NCI-H2196 (cell line): Measurements from ENCODE around the gene IL17B.

Experiments
- DNase-seq: peaks from one replicate; lab custom pipeline; 2025; ENCODE audit not compliant: unreplicated experiment; lab: John Stamatoyannopoulos, UW

Gene IL17B, protein sequence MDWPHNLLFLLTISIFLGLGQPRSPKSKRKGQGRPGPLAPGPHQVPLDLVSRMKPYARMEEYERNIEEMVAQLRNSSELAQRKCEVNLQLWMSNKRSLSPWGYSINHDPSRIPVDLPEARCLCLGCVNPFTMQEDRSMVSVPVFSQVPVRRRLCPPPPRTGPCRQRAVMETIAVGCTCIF

DNA sequence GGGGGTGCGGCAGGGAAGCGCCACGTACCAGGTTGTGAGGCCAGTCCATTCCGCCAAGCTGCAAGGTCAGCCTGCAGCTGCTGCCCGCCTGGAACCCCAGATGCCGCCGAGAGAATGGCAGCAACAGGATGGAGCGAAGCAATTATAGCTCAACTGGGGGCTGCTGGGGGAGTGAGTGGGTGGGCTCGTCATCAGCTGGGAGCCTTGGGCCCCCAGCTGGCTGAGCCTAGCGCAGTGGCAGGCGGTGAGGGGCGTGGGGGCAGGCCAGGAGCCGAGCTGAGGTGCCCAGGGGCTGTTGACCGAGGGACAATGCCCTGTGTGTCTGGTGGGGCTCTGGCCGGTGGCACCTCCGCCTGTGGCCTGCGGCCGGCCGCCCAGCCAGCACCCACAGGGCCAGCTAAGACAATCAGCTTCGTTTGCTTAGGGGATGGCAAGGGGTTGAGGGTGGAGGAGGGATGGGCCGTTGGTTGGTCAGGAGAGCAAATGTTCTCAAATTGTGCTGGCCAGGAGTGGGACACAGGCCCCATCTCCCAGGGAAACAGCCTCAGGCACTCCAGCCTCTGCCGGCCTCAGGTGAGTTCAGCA is at the start of gene IL17B:
IL17B (minus strand) TSS at position 116 of the 585 bp plus-strand sequence; CDS start at position 49, 67 bp downstream.
- no peak for DNase-seq

DNA sequence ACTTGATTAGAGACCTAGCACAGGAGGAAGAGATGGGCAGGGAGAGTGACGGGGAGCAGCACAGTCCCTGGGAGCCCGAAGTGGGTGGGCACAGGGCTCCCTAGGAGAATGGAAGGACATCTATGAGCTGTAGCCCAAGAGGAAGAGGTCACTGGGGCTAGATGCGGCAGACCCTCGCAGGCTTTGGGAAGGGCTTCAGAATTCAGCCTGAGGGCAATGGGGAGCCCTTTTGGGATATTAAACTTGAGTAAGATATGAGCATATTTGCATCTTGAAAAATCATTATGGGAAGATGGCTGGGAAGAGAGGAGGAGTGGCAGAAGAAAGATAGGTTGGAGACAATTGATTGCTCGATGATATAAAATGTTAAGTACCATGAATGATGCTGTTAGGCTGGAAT is 48.9 kb upstream of the IL17B start:
- DNase-seq, result no peak

DNA sequence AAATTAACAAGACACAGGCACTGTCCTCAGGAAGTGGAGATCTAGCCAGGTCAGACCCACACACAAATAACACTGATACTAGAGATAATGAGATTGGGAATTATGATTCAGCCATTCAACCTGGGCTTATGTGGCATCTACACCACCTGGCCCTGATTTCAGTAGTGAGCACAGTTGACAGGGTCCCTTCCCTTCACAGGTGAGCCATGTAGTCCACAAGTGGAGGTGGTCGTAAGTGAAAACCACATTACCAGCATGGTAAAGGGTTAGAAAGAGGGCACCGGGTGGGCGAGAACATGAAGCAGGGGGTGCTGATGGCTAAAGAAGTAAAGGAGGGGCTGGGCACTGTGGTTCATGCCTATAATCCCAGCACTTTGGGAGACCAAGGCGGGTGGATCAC is 48.3 kb upstream of the IL17B start:
- DNase-seq, result no peak

DNA sequence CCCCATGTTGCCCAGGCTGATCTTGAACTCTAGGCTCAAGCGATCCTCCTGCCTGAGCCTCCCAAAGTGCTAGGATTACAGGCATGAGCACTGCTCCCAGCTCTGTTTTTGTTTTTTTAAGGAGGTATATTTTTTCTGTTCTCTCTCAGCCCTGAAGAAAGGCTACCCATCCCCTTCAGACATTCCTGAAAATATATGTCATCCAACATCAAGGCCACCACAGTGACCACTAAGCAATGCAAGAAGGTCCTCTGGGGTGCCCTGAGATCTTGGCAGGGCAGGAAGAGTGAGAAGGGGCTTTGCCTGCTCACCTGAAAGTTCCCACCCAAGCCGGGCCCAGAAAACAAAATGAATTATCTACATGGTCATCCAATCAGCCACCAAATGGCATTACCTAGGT is 47.8 kb upstream of the IL17B start:
- DNase-seq, result no peak

DNA sequence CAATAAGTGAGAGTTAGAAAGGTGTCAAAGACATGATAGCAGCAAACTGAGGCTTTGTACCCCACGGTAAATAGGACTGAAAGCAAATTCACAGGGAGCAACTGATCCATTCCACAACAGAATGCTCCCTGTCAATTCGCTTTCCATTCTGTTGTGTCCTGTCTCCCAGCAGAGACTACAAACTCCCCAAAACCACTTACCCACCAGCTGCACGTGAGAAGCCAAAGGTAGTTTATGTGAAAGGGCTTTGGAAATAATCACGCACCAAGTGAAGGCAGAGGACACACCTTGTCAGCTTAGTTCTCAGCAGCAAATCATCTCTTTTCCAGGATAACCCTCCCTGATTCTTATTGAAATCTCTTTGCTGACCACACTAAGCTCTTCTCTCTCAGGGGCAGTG is 46.6 kb upstream of the IL17B start:
- no peak for DNase-seq

DNA sequence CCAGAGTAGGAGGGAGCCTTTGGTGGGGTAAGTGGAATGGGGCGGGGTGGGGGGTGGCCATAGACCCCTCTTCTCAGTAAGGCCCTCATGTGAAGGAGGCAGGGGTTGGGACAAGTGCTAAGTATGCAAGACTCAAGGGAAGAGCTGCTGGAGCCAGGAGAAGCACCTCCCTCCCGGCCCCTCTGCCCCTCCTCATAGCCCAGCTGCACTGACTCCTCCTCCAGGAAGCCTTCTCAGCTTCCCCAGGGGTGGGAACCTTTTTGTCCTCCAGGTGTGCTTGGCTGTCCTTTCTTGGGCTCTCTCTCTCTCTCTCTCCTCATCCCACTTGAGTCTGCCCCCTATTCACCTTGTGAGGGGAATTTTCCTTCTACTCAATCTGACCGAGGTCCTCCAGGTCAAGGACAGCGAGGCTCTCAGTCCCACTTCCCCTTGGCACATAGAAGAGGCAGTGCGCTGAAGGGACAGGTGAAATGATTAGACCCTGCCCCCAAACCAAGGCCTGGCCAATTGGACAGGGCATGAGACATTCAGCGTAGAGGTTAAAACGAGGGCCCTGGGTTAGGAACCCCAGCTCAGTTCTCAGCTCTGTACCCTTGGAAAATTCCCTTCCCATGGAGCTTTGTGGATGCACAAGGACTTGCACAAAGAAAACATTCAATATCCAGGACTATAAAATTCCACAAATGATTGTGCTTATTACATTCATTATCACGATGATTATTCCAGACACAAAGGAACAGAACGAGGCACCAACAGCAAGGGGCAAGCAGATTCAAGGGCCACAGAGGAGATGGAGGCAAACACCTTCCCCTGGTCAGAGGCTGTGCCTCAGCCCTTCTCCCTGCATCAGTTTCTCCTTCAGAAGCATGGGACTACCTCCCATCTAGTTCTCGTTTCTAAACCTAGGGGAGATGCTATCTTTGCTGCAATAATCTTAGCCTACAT is 45.6 kb upstream of the IL17B start:
- no peak for DNase-seq

DNA sequence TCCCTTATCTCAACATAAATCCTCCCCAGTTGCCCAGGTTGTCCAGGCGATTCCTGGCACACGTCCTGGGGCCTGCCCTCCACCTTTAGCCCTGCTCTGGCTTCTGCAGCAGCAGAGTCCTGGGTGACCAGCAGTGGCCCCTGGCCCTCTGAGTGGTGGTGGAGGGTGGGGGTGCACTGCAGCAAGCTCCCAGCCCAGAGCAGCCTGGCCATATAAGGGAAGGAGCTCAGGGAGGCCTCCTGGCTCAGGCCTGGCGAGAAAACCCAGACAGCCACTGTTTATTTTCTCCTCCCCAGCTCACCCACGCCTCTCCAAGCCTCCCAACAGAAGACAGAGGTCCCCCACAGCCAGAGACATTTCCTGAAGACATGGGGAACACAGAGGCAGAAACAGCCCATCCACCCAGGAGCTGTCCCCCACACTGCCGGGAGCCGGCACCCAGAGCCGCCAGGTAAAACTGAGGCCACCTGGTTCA is 44.7 kb upstream of the IL17B start:
- no peak for DNase-seq

DNA sequence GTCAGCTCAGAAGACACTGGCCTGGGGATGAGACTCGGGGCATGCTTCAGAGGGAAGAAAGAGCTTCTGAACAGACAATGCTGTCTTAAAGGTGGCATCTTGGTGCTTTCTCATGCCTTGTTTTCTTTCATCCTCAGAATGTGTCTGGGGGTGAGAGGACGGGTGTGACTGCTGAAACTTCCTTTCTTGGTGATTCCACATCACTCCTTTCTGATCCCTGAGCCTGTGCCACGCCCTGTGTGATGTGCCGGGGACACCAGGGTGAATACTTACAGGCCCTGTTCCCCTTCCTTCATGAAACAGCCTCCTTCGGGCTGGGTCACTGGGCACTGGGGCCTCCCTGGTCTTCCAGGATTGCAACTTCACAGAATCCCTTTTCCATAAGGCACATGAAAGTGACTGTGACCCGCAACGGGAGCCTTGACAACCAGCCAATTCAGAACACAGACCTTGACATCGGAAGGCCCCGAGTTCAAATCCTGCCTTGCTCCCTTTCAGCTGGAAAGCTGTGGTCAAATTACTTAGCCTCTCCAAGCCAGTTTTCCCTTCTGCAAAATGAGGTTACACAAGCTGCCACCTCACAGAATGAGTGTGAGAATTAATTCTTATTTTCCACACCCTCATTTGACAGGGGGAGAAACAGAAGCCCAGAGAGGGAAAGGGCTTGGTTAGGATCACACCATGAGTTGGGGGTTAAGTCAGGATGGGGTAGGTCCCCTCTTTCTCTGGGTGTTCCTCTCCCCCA is 44.1 kb upstream of the IL17B start:
- DNase-seq, result no peak

DNA sequence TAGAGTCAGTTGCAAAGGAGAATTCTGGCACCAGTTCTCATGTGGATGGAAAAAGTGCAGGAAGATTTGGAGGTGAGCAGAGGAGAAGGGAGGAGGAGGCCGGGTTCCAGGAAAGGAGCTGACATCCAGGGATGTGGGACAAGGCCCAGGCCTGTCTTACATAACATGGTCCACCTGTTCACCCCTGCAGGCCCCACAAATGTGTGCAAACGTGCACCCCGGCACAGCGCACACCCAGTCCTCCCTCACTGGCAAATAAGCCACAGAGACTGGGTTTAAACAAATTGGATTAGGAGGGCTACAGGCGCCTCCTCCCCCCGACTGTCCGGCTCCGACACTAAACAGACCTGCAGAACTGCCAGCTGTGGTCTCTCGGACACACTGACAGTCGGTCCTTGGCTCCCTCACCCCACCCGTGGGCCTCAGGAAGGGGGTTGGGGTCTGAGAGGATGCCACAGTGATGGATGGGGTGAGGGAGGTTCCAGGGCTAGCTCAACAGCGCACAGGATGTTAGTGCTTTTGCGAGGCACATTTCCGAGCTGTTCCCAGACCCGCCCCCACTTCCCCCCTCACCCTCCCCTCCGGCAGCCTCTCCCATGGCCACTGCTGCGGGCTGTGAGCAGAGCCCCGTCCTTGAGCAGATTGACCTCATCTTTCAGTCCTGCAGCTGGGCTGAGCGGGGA is 43.4 kb upstream of the IL17B start:
- DNase-seq, result no peak

DNA sequence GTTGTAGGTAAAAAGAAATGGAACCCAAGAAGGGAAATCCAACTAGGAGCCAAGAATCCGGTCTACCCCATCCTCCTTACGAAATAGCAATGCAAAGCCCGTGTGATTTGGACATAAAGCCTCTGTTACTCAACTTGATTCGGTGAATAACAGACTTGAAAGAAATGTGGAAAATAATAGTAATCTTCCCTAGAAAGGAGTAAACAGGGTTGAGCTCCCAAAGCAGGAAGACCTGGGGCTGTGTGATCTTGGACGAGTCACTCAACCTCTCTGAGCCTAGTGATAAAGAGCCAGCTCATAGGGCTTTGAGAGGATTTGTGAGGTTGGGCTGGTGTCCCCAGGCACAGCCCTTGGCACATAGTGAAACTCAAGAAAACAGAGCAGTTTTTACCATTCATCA is 42.7 kb upstream of the IL17B start:
- DNase-seq, result no peak

DNA sequence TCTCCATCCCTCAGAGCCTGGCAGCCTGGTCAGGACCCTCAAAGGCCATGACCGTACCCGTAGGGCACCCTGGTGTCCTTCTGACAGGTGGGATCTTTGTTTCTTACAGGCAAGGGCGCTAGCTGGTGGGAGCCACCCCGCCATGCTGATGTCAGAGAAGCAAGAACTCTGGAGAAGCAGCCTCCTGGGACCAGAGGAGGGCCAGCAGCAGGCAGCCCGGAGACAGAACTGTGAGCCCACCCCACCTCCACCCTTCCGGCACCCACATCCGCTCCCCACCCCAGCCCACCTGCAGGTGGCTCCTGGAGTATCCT is 42.2 kb upstream of the IL17B start:
- DNase-seq, result no peak

DNA sequence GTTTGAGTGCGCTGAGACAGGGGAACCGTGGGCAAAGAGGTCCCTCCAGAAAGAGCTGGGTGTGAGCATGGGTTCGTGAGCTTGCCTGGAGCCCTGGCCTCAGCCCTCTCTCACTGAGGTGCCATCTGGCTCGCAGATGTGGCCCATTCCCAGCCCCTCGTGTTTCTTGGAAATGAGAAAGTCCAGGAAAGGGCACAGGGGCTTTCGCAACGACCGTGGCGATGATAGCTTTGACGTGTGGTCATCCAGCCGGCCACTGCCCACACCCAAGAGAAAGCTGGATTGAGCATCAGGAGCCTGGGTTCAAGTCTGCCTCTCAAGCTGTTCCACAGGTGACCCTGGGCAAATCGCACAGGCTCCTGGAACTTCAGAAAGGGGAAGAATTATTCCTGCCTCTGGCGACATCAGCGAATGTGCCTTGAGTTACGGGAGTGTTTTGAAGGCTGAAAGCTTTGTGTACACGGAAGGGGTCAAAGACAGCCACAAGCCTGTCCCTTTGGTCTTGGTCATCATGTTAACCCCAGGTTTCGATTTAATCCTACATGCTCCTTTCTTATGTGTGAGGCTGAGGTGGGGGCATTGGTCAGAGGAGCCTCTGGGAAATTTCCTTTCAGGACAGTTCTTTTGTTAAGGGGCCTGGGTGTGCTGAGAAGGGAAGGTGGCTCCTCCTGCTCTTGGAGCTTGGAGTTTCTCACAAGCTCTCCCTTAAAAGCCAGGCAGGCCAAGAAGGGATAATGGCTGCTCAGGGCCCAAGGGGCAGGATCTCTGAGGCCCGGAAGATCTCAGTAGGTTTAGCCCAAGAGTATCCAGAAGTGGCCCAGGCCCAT is 41.7 kb upstream of the IL17B start:
- DNase-seq, result no peak

DNA sequence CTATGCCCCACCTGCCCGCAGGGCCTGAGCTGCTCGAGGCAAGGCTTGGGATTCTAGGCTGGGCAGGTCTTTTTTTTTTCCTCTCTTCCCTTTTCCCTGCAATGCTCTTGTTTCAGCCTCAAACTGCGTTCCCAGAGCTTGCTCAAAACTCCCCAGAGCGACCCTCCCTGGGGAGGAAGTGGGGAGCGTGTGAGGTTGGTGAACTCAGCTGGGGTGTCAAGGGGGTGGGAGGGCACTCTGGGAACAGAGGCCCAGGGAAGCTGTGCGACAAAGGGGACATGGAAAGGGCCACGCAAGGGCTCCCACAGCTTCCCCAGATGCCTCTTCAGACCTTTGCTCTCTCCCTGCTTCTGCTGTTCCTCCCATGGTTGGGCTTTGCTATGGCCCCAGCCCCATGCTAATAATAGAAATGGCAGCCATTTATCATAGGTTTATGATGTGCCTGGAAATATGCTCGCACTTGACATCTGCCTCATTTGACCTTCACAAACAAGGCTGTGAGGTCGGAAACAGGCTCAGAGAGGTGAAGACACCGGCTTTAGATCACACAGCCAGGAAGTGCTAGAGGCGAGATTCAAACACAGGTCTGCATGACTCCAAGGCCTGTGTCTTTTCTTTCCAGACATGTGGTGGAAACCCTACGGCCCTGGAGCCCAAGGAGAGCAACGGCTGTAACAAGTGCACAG is 40.9 kb upstream of the IL17B start:
- DNase-seq, result no peak

DNA sequence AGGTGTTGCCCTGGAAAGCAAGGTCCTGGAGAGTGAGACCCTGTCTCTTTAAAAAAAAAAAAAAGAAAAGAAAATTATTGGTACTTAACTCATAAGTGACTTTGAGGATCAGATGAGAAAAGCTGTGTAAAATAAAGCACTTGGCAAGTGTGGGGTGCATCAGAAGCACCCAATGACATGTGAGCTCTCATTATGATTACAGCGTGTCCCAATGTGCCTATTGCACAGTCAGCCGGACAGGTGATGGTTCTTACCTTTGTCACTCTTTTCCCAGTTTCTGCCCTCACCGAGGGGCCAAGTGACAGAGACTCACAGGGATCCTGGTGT is 40.4 kb upstream of the IL17B start:
- no peak for DNase-seq

DNA sequence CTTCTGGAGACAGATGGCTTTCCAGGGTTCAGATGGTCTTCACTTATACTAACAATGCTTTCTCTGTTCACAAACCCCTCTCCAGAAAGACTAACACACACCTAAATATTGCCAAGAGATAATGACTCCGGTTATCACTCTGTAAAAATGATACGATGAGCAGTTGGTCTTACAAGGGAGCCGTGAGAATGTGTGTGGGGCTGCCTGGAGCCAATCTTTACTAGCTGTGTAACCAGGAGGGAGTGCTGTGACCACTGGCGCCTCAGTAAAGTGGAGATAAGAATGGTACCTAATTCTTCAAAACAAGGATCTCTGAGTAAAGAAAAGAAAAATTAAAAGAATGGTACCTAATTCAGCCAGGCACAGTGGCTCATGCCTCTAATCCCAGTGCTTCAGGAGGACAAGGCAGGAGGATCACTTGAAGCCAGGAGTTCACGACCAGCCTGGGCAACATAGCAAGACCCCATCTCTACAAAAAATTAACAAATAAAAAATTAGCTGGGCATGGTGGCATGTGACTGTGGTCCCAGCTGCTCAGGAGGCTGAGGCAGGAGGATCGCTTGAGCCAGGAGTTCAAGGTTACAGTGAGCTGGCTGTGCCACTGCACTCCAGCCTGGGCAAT is 39.9 kb upstream of the IL17B start:
- no peak for DNase-seq

DNA sequence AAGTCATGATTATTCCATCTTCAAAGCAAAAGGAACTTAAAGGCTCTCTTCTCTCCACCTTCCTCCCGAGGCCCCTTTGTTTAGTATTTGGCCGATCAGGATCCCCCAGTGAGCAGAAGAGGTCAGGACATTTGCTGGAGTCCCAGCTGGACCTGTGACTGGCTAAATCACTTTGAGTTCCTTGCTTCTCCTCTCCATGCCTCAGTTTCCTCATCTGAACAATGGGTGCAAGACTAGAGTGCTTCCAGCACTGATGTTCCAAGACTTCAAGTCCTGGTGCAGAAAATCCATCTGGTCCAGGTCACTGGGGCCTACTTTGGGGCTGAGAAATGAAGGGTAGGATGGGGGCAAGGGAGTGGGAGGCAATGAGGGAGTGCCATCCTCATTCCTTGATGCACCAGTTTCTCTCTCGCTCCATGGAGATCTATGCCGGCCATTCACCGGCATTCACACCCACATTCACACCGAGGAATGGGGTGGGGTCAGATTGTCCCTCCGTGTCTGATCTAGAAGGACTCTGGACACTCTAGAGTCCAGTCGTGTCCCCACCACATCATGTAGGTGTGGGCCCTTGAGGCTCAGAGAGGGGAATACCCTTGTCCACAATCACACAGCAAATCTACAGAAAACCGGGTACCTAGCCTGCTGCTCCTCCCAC is 38.7 kb upstream of the IL17B start:
- DNase-seq, result no peak

DNA sequence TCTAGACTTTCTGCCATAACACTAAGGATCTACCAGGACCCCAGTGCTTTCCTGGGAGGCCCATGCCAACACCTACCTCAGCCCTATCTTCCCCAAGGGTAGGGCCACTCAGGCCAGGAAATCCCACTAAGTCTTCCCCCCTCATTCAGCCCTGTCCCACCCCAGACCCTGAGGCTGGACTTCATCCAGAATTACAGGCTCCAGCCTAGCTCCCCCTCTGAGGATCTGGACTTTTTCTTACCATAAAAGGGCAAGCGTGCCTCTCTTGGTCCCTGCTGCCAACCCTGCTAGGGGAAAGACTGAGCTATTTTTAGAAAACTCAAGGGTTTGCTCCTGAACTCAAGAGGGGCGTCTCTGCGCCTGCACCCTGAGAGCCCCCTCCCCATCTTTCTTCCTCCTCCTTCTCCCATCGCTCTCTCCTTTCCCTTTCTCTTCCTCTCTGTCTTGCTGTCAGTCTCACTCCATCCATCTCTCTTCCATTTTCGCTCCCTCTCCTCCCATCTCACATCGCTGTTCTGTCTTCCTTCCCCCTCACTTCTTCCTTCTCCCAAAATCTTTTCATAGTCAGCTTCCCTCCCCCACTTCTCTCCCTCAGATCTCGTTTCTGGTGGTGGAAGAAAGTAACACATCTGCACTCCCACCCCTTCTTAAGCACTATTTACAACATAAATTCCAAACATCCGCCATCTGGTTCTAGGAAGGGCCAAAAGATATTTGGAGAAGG is 38.1 kb upstream of the IL17B start:
- no peak for DNase-seq
